ENCODE results near the gene PLBD1.

The PLBD1 gene

DNA sequence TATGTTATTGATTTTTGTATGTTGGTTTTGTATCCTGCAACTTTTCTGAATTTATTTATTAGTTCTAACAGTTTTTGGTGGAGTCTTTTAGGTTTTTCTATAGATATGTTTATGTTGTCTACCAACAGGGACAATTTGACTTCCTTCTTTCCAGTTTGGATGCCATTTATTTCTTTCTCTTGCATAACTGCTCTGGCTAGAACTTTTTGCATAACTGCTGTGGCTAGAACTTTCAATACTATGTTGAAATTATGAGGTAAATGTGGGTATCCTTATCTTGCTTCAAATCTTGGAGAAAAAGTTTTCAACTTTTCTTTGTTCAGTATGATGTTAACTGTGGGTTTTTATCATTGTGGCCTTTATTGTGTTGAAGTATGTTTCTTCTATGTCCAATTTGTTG, 39.9 kb upstream of the PLBD1 start:
- in situ Hi-C loops (cut with MboI; ENCODE audit: low pct_unique_long_range_greater_than_20kb, low sequenced_read_pairs, unreplicated experiment), result no loop called here
- TF ChIP-seq CTCF (IDR thresholded peaks at IDR 0.05; ENCODE audit: extremely low read depth, insufficient read depth, missing control alignments), result no peak
- DNase-seq (ENCODE audit: low spot score), result no peak

- in situ Hi-C loops (cut with MboI; ENCODE audit: low pct_unique_long_range_greater_than_20kb, low sequenced_read_pairs, unreplicated experiment), result no loop called here
- TF ChIP-seq CTCF (IDR thresholded peaks at IDR 0.05; ENCODE audit: extremely low read depth, insufficient read depth, missing control alignments), result no peak
- no peak for DNase-seq (ENCODE audit: low spot score)
Observed at GRCh38 chr12:14605401-14605989, 37.8 kb upstream of the PLBD1 start.

- in situ Hi-C loops (cut with MboI; ENCODE audit: low pct_unique_long_range_greater_than_20kb, low sequenced_read_pairs, unreplicated experiment), result no loop called here
- DNase-seq (ENCODE audit: low spot score), result no peak
- no peak for TF ChIP-seq CTCF (IDR thresholded peaks at IDR 0.05; ENCODE audit: extremely low read depth, insufficient read depth, missing control alignments)
Observed at GRCh38 chr12:14601692-14602478, 34.2 kb upstream of the PLBD1 start.

- no peak for DNase-seq (ENCODE audit: low spot score)
- no peak for TF ChIP-seq CTCF (IDR thresholded peaks at IDR 0.05; ENCODE audit: extremely low read depth, insufficient read depth, missing control alignments)
- in situ Hi-C loops (cut with MboI; ENCODE audit: low pct_unique_long_range_greater_than_20kb, low sequenced_read_pairs, unreplicated experiment), result no loop called here
Observed at GRCh38 chr12:14597480-14597879, 29.8 kb upstream of the PLBD1 start.

- no peak for TF ChIP-seq CTCF (IDR thresholded peaks at IDR 0.05; ENCODE audit: extremely low read depth, insufficient read depth, missing control alignments)
- in situ Hi-C loops (cut with MboI; ENCODE audit: low pct_unique_long_range_greater_than_20kb, low sequenced_read_pairs, unreplicated experiment), result no loop called here
- DNase-seq (ENCODE audit: low spot score), result no peak
Observed at GRCh38 chr12:14591719-14592118, 24.0 kb upstream of the PLBD1 start.

DNA sequence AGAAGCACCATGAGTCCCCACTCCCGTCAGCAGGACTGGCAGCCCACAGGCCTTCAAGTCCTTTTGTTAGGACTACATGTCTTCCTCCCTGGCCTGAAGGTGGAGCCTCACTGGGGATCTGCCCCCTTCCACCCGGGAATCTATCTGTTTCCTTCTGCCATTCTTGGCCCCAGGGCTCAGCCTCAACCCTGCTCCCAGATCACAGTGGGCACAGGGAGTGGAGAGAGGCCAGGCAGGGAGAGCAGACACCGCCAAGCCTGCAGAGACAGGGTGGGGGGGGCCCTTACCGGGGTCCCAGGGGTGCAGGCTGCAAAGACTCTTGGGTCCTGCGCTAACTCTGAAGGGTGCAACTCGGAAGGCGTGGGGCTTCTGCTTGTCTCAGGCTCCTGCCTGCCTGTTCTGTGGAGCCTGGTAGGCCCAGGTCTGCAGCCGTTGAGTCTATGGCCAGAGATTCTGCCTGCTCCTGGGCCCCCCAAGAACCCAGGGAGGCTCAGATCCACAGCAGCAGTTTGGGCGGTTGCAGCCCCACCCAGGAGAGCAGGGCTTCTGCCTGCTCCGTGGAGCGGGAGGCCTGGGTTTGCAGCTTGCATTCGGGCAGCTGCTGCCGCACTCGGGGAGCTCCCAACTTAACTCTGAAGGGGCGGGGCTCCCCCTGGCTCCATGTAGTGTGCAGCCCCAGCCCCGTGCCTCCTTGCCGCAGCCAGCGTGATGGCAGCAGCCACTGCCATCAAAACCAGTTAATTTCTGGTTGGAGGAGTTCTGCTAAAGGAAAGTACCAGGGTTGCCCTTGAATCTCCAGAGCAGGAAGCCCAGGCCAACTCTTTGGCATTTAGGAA, 21.7 kb upstream of the PLBD1 start:
- in situ Hi-C loops (cut with MboI; ENCODE audit: low pct_unique_long_range_greater_than_20kb, low sequenced_read_pairs, unreplicated experiment), result no loop called here
- TF ChIP-seq CTCF (IDR thresholded peaks at IDR 0.05; ENCODE audit: extremely low read depth, insufficient read depth, missing control alignments), result no peak
- DNase-seq (ENCODE audit: low spot score), result no peak

Data from GM13977 (cell line).